Karpas-422 (cell line): ENCODE data around the gene OR10G7. TPM values are rescaled to one million over a fixed set of nuclear protein-coding genes. Genes with fewer than 3 reads are reported as not detected.
"Not testable (repeated sequence)": the region's sequence is repeated elsewhere in the genome, so short reads cannot be mapped to it uniquely, and the experiment has no call there.

Experiments used
- DNase-seq: peaks from one replicate; pipeline ENCODE4 v3.0.0-alpha.2; 2015
- H2AFZ ChIP-seq: fragments of 200-600 bp; sonication (generic); 2 replicates; pipeline ENCODE4 v1.6.1; 2014; ENCODE audit warnings: antibody characterized with exemption, low read length, mixed read lengths
- H3K27ac ChIP-seq: fragments of 200-600 bp; sonication (generic); 2 replicates; pipeline ENCODE4 v1.5.1; 2014; ENCODE audit warnings: mild to moderate bottlenecking, low read length, moderate library complexity
- H3K27me3 ChIP-seq: fragments of 200-600 bp; sonication (generic); 2 replicates; pipeline ENCODE4 v1.6.1; 2014; ENCODE audit warnings: low read length, mixed read lengths
- H3K36me3 ChIP-seq: fragments of 200-600 bp; sonication (generic); 2 replicates; pipeline ENCODE4 v1.6.1; 2014; ENCODE audit warnings: low read length, mixed read lengths; ENCODE audit not compliant: insufficient read depth
- H3K4me1 ChIP-seq: fragments of 200-600 bp; sonication (generic); 2 replicates; pipeline ENCODE4 v1.6.1; 2014; ENCODE audit warnings: mild to moderate bottlenecking, low read length, mixed read lengths
- H3K4me2 ChIP-seq: fragments of 200-600 bp; sonication (generic); 2 replicates; pipeline ENCODE4 v1.6.1; 2014; ENCODE audit warnings: low read length, low read depth, mild to moderate bottlenecking; ENCODE audit not compliant: poor library complexity, severe bottlenecking
- H3K4me3 ChIP-seq: fragments of 200-600 bp; sonication (generic); 2 replicates; pipeline ENCODE4 v1.5.1; 2014; ENCODE audit warnings: mild to moderate bottlenecking, antibody characterized with exemption, low read length, mixed read lengths
- H3K79me2 ChIP-seq: fragments of 200-600 bp; sonication (generic); 2 replicates; pipeline ENCODE4 v1.6.1; 2014; ENCODE audit warnings: mild to moderate bottlenecking, low read length, mixed read lengths
- H3K9ac ChIP-seq: fragments of 200-600 bp; sonication (generic); 2 replicates; pipeline ENCODE4 v1.6.0; 2014; ENCODE audit warnings: low read length
- H3K9me2 ChIP-seq: fragments of 200-600 bp; sonication (generic), shearing (Covaris generic); replicated peaks from 2 replicates; pipeline ENCODE4 v1.6.0; 2014; ENCODE audit warnings: mild to moderate bottlenecking, low read length, moderate library complexity; ENCODE audit not compliant: insufficient read depth
- H3K9me3 ChIP-seq: fragments of 300-700, 200-600 bp; sonication (generic); 2 replicates; pipeline ENCODE4 v1.6.1; 2014; ENCODE audit warnings: low read length, mixed read lengths
- H4K20me1 ChIP-seq: fragments of 200-600 bp; sonication (generic); 2 replicates; pipeline ENCODE4 v1.6.1; 2014; ENCODE audit warnings: mild to moderate bottlenecking, antibody characterized with exemption, low read length, low read depth; ENCODE audit not compliant: insufficient read depth
- total RNA-seq: library from RNA; depleted of rRNA; stranded (reverse); fragments of >200 nt; shearing (Covaris generic); gene quantifications from 2 replicates; pipeline ENCODE4 v1.2.3, GENCODE V29; 2014; ENCODE audit warnings: low replicate concordance; rRNA removed

Gene OR10G7
- total RNA-seq, 1 experiment from 2014 or later: not detected

- H3K9me2 ChIP-seq, H3K79me2 ChIP-seq, H3K4me2 ChIP-seq, H4K20me1 ChIP-seq, H3K9me3 ChIP-seq, H3K4me3 ChIP-seq, H3K27ac ChIP-seq, H3K27me3 ChIP-seq, H2AFZ ChIP-seq, DNase-seq, H3K9ac ChIP-seq, H3K36me3 ChIP-seq, H3K4me1 ChIP-seq: not testable (repeated sequence)
These were observed 25.3 kb downstream of the OR10G7 start for GRCh38 chr11:124015837-124016236.

GRCh38 chr11:124012697-124013096 lies 28.4 kb downstream of the OR10G7 start, which contains the start of gene OR10G4:
TSS of gene OR10G4 (plus strand) at chr11:124012997. CDS start at chr11:124015575, 2,578 bp downstream.
- Histone ChIP-seq H3K27me3 (no peaks in the 10 kb centered on the region), H3K4me3 (no peak within 1 kb of the TSS), H3K27ac (no peak within 1 kb of the TSS), H3K9ac (no peak within 1 kb of the TSS), H2AFZ (no peak within 1 kb of the TSS), H3K4me1 (no peaks in the 10 kb centered on the region), H3K9me3 (no peaks in the 10 kb centered on the region), H3K4me2 (no peak within 1 kb of the TSS), H3K36me3 (no peaks in the 10 kb centered on the region), H3K9me2 (no peaks in the 10 kb centered on the region), H4K20me1 (no peaks in the 10 kb centered on the region), H3K79me2 (no peaks in the 10 kb centered on the region)
- no peak for DNase-seq

- Histone ChIP-seq H3K4me3 (no peak within 1 kb of the TSS), H3K27me3 (no peaks in the 10 kb centered on the region), H3K79me2 (no peaks in the 10 kb centered on the region), H3K36me3 (no peaks in the 10 kb centered on the region), H3K4me2 (no peak within 1 kb of the TSS), H3K4me1 (no peaks in the 10 kb centered on the region), H3K9ac (no peak within 1 kb of the TSS), H3K9me2 (no peaks in the 10 kb centered on the region), H2AFZ (no peak within 1 kb of the TSS), H4K20me1 (no peaks in the 10 kb centered on the region), H3K9me3 (no peaks in the 10 kb centered on the region), H3K27ac (no peak within 1 kb of the TSS)
- DNase-seq: no peak
These were observed 46.0 kb downstream of the OR10G7 start, which contains the start of gene OR10G6 for GRCh38 chr11:123995119-123995518. TSS of gene OR10G6 (minus strand) at chr11:123995161. CDS start at chr11:123995161, 0 bp downstream.

Other genes with a start within 250 kb of the OR10G7 start
- gene OR6M1, start 235.0 kb downstream of the OR10G7 start, total RNA-seq: not detected in 2 replicates
- gene TMEM225, start 155.7 kb downstream of the OR10G7 start, total RNA-seq: not detected in 2 replicates
- gene OR8D4, start 139.2 kb downstream of the OR10G7 start, total RNA-seq: not detected in 2 replicates
- gene OR4D5, start 101.7 kb downstream of the OR10G7 start, total RNA-seq: not detected in 2 replicates
- gene OR6T1, start 97.5 kb downstream of the OR10G7 start, total RNA-seq: not detected in 2 replicates
- not detected in 2 replicates for gene OR10S1, start 63.5 kb downstream of the OR10G7 start, total RNA-seq
- not detected in 2 replicates for gene OR10G6, start 46.2 kb downstream of the OR10G7 start, total RNA-seq
- not detected in 2 replicates for gene OR10G4, start 28.3 kb downstream of the OR10G7 start, total RNA-seq
- gene OR10G9, start 18.3 kb downstream of the OR10G7 start, total RNA-seq: not detected in 2 replicates
- gene OR10G8, start 14.5 kb downstream of the OR10G7 start, total RNA-seq: not detected in 2 replicates
- not detected in 2 replicates for gene VWA5A, start 74.1 kb upstream of the OR10G7 start, total RNA-seq
- gene OR10D3, start 142.0 kb upstream of the OR10G7 start, total RNA-seq: not detected in 2 replicates
- gene OR8G1, start 199.8 kb upstream of the OR10G7 start, total RNA-seq: not detected in 2 replicates
- not detected in 2 replicates for gene OR8G5, start 215.1 kb upstream of the OR10G7 start, total RNA-seq